ENCODE results near the gene LRMDA.

GRCh38 chr10:75398200-75398691 lies 33.2 kb upstream of the LRMDA start:
- TF ChIP-seq POLR2AphosphoS5 (IDR thresholded peaks at IDR 0.05; ENCODE audit: low read depth, low read length) (no peak), EZH2 (IDR thresholded peaks at IDR 0.05) (no peak), POLR2A (IDR thresholded peaks at IDR 0.05; ENCODE audit: borderline replicate concordance, extremely low read depth, insufficient read depth, insufficient read length) (no peak), ZBTB33 (IDR thresholded peaks at IDR 0.05; ENCODE audit: extremely low read depth, insufficient replicate concordance, low read length) (no peak), CTCF (IDR thresholded peaks at IDR 0.05 in 2 of 3, conservative IDR thresholded peaks at IDR 0.05 in 1 of 3; ENCODE audit: borderline replicate concordance in 1 of 3, insufficient read depth in 1 of 3, low read depth in 2 of 3, low read length in 2 of 3) (no peak), TCF7L2 (IDR thresholded peaks at IDR 0.05; ENCODE audit: borderline replicate concordance, extremely low read depth, insufficient read depth, insufficient read length) (no peak), JUND (IDR thresholded peaks at IDR 0.05) (no peak), SP1 (IDR thresholded peaks at IDR 0.05; ENCODE audit: low read depth) (no peak)

Data from HCT116 (cell line).